Measurements from ENCODE around the gene CACNB3.

The CACNB3 gene

DNA sequence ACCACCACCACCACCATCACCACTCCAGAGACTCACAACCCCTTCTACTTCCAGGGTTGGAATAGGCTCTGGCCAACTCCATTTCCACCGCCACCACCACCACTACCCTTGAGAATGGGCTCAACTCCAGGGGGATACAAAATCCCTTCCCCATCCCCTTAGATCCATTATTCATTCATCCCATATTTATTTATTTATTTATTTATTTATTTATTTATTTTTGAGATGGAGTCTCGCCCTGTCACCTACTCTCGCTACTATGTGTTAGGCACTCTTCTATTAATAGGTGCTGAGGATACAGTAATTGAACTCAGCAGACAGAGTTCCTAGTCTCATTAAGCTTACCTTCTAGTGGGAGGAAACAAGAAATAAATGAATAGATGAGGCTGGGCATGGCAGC, 24.6 kb upstream of the CACNB3 start:
- no peaks in the 10 kb centered on the region for H3K36me3 ChIP-seq (ENCODE audit: control insufficient read depth, insufficient read depth, low read length)
- no peak overlapping the region for H3K4me3 ChIP-seq (replicated peaks; ENCODE audit: low read depth, low read length)
- H3K27me3 ChIP-seq (replicated peaks; ENCODE audit: control insufficient read depth, insufficient read depth, low read length), result no peaks in the 10 kb centered on the region
- DNase-seq (ENCODE audit: extremely low read depth, insufficient read length), result no peak
- TF ChIP-seq CTCF (IDR thresholded peaks at IDR 0.05; ENCODE audit: insufficient read depth, low read length, poor library complexity, severe bottlenecking), result no peak

GRCh38 chr12:48794870-48795269, 23.4 kb upstream of the CACNB3 start:
- H3K4me3 ChIP-seq (replicated peaks; ENCODE audit: low read depth, low read length), result no peak overlapping the region
- no peaks in the 10 kb centered on the region for H3K36me3 ChIP-seq (ENCODE audit: control insufficient read depth, insufficient read depth, low read length)
- TF ChIP-seq CTCF (IDR thresholded peaks at IDR 0.05; ENCODE audit: insufficient read depth, low read length, poor library complexity, severe bottlenecking), result no peak
- no peaks in the 10 kb centered on the region for H3K27me3 ChIP-seq (replicated peaks; ENCODE audit: control insufficient read depth, insufficient read depth, low read length)
- DNase-seq (ENCODE audit: extremely low read depth, insufficient read length), result no peak

- Histone ChIP-seq H3K27me3 (replicated peaks; ENCODE audit: control insufficient read depth, insufficient read depth, low read length) (no peaks in the 10 kb centered on the region), H3K4me3 (replicated peaks; ENCODE audit: low read depth, low read length) (no peak overlapping the region), H3K36me3 (ENCODE audit: control insufficient read depth, insufficient read depth, low read length) (no peaks in the 10 kb centered on the region)
- no peak for DNase-seq (ENCODE audit: extremely low read depth, insufficient read length)
- peak; percentile 88 for TF ChIP-seq CTCF (IDR thresholded peaks at IDR 0.05; ENCODE audit: insufficient read depth, low read length, poor library complexity, severe bottlenecking)
Measured at GRCh38 chr12:48795550-48796455, 22.5 kb upstream of the CACNB3 start.

GRCh38 chr12:48796976-48797375, 21.3 kb upstream of the CACNB3 start:
- no peaks in the 10 kb centered on the region for H3K27me3 ChIP-seq (replicated peaks; ENCODE audit: control insufficient read depth, insufficient read depth, low read length)
- H3K36me3 ChIP-seq (ENCODE audit: control insufficient read depth, insufficient read depth, low read length), result no peaks in the 10 kb centered on the region
- no peak for TF ChIP-seq CTCF (IDR thresholded peaks at IDR 0.05; ENCODE audit: insufficient read depth, low read length, poor library complexity, severe bottlenecking)
- DNase-seq (ENCODE audit: extremely low read depth, insufficient read length), result no peak
- no peak overlapping the region for H3K4me3 ChIP-seq (replicated peaks; ENCODE audit: low read depth, low read length)

GRCh38 chr12:48800457-48800856, 17.8 kb upstream of the CACNB3 start:
- Histone ChIP-seq H3K36me3 (ENCODE audit: control insufficient read depth, insufficient read depth, low read length) (no peaks in the 10 kb centered on the region), H3K4me3 (replicated peaks; ENCODE audit: low read depth, low read length) (no peak overlapping the region), H3K27me3 (replicated peaks; ENCODE audit: control insufficient read depth, insufficient read depth, low read length) (no peaks in the 10 kb centered on the region)
- TF ChIP-seq CTCF (IDR thresholded peaks at IDR 0.05; ENCODE audit: insufficient read depth, low read length, poor library complexity, severe bottlenecking), result no peak
- no peak for DNase-seq (ENCODE audit: extremely low read depth, insufficient read length)

All from GM06990 (cell line).